Activated CD4-positive, alpha-beta memory T cell treated with anti-CD3 and anti-CD28 coated beads for 36 hours (primary cell): ENCODE results near the gene BEND5. TPM values are rescaled to one million over a fixed set of nuclear protein-coding genes. Genes with fewer than 3 reads are reported as not detected.

Source experiments
- CTCF ChIA-PET: fragments of 350-600 bp; sonication (Branson Sonifier 250); formaldehyde crosslinking; loops from one replicate; lab custom pipeline; 2021; ENCODE audit warnings: antibody characterized with exemption, inconsistent platforms; lab: Charles Lee
- POLR2A ChIA-PET: fragments of 350-600 bp; sonication (Branson Sonifier 250); formaldehyde crosslinking; loops from one replicate; lab custom pipeline; 2021; ENCODE audit warnings: antibody characterized with exemption; lab: Charles Lee
- DNase-seq: peaks from one replicate; pipeline ENCODE4 v3.0.0-alpha.2; 2020
- H3K27ac Mint-ChIP-seq: one replicate; pipeline ENCODE4 v1.8.0; 2021; ENCODE audit warnings: mixed read lengths
- H3K27me3 Mint-ChIP-seq: one replicate; pipeline ENCODE4 v1.8.0; 2021; ENCODE audit warnings: mixed read lengths
- H3K36me3 Mint-ChIP-seq: one replicate; pipeline ENCODE4 v1.8.0; 2021; ENCODE audit warnings: mixed read lengths
- H3K4me1 Mint-ChIP-seq: one replicate; pipeline ENCODE4 v1.8.0; 2021; ENCODE audit warnings: low read depth, mixed read lengths
- H3K4me3 Mint-ChIP-seq: one replicate; pipeline ENCODE4 v1.8.0; 2021; ENCODE audit warnings: mild to moderate bottlenecking, mixed read lengths
- H3K9me3 Mint-ChIP-seq: one replicate; pipeline ENCODE4 v1.8.0; 2021; ENCODE audit warnings: mixed read lengths
- intact Hi-C: fragments of 100-400 bp; cut with micrococcal nuclease; formaldehyde crosslinking; loops from one replicate; pipeline ENCODE4 v1.15.1; 2023
- total RNA-seq, 2 experiments: library from RNA; stranded (reverse); gene quantifications; one replicate each; pipeline ENCODE4 v1.2.3, GENCODE V29; 2021

Gene BEND5
- total RNA-seq, 2 experiments from 2014 or later = 1.0 to 2.5 TPM

- Mint-ChIP-seq H3K27me3 (no peaks in the 10 kb centered on the region), H3K27ac (no peak overlapping the region), H3K4me3 (no peak overlapping the region), H3K9me3 (no peaks in the 10 kb centered on the region), H3K4me1 (no peaks in the 10 kb centered on the region), H3K36me3 (no peaks in the 10 kb centered on the region)
- ChIA-PET CTCF (no interaction called here), POLR2A (no interaction called here)
- intact Hi-C loops = no loop called here
- no peak for DNase-seq
Measured at GRCh38 chr1:48710318-48710717, 66.4 kb downstream of the BEND5 start.

GRCh38 chr1:48704736-48705135 is 72.0 kb downstream of the BEND5 start:
- Mint-ChIP-seq H3K4me3 (no peak overlapping the region), H3K4me1 (no peaks in the 10 kb centered on the region), H3K27me3 (peaks cover 10% of the 10 kb centered on the region), H3K27ac (no peak overlapping the region), H3K36me3 (no peaks in the 10 kb centered on the region), H3K9me3 (no peaks in the 10 kb centered on the region)
- intact Hi-C loops = no loop called here
- DNase-seq = no peak
- ChIA-PET POLR2A (no interaction called here), CTCF (no interaction called here)

- no peaks in the 10 kb centered on the region for H3K9me3 Mint-ChIP-seq
- CTCF ChIA-PET = no interaction called here
- intact Hi-C loops = no loop called here
- POLR2A ChIA-PET = no interaction called here
- H3K36me3 Mint-ChIP-seq = no peaks in the 10 kb centered on the region
- H3K4me3 Mint-ChIP-seq = no peak overlapping the region
- H3K27me3 Mint-ChIP-seq = peaks cover 12% of the 10 kb centered on the region
- H3K4me1 Mint-ChIP-seq = no peaks in the 10 kb centered on the region
- no peak for DNase-seq
- no peak overlapping the region for H3K27ac Mint-ChIP-seq
Measured at GRCh38 chr1:48701445-48701844, 75.2 kb downstream of the BEND5 start.

GRCh38 chr1:48697066-48697707 is 79.5 kb downstream of the BEND5 start:
- Mint-ChIP-seq H3K4me3 (no peak overlapping the region), H3K27ac (no peak overlapping the region), H3K36me3 (no peaks in the 10 kb centered on the region), H3K27me3 (peaks cover 10% of the 10 kb centered on the region), H3K4me1 (no peaks in the 10 kb centered on the region), H3K9me3 (no peaks in the 10 kb centered on the region)
- DNase-seq = peak; percentile 69
- intact Hi-C loops = loop anchor here (2.0 kb wide), 1 partner anchor 124 kb away; no protein-coding TSS in a partner anchor
- POLR2A ChIA-PET = no interaction called here
- CTCF ChIA-PET = interaction anchor here (0.6 to 3.7 kb wide), 9 partner anchors 8 to 210 kb away, joined by 3 to 14 read pairs (median 3); no protein-coding TSS in a partner anchor

- DNase-seq = no peak
- intact Hi-C loops = no loop called here
- Mint-ChIP-seq H3K4me3 (no peak overlapping the region), H3K4me1 (no peaks in the 10 kb centered on the region), H3K9me3 (no peaks in the 10 kb centered on the region), H3K27me3 (peaks cover 2% of the 10 kb centered on the region), H3K27ac (no peak overlapping the region), H3K36me3 (no peaks in the 10 kb centered on the region)
- POLR2A ChIA-PET = no interaction called here
- CTCF ChIA-PET = interaction anchor here (3.7 kb wide), 1 partner anchor 18 kb away, joined by 14 read pairs; no protein-coding TSS in a partner anchor
Measured at GRCh38 chr1:48695161-48695560, 81.5 kb downstream of the BEND5 start.

GRCh38 chr1:48693674-48694320 is 82.9 kb downstream of the BEND5 start:
- H3K4me1 Mint-ChIP-seq = no peaks in the 10 kb centered on the region
- H3K9me3 Mint-ChIP-seq = no peaks in the 10 kb centered on the region
- CTCF ChIA-PET = interaction anchor here (3.7 kb wide), 1 partner anchor 17 kb away, joined by 14 read pairs; no protein-coding TSS in a partner anchor
- intact Hi-C loops = no loop called here
- H3K36me3 Mint-ChIP-seq = no peaks in the 10 kb centered on the region
- H3K27ac Mint-ChIP-seq = no peak overlapping the region
- DNase-seq = no peak
- peaks cover 2% of the 10 kb centered on the region for H3K27me3 Mint-ChIP-seq
- no peak overlapping the region for H3K4me3 Mint-ChIP-seq
- POLR2A ChIA-PET = no interaction called here

- POLR2A ChIA-PET = no interaction called here
- Mint-ChIP-seq H3K27me3 (no peaks in the 10 kb centered on the region), H3K36me3 (no peaks in the 10 kb centered on the region), H3K9me3 (no peaks in the 10 kb centered on the region), H3K4me3 (no peak overlapping the region), H3K27ac (no peak overlapping the region), H3K4me1 (no peaks in the 10 kb centered on the region)
- CTCF ChIA-PET = interaction anchor here (0.9 kb wide), 1 partner anchor 16 kb away, joined by 3 read pairs; no protein-coding TSS in a partner anchor
- intact Hi-C loops = no loop called here
- no peak for DNase-seq
Measured at GRCh38 chr1:48693180-48693579, 83.5 kb downstream of the BEND5 start.

- no peak for DNase-seq
- ChIA-PET CTCF (interaction anchor here (0.9 kb wide), 1 partner anchor 15 kb away, joined by 3 read pairs; no protein-coding TSS in a partner anchor), POLR2A (no interaction called here)
- Mint-ChIP-seq H3K27ac (no peak overlapping the region), H3K4me3 (no peak overlapping the region), H3K27me3 (no peaks in the 10 kb centered on the region), H3K36me3 (no peaks in the 10 kb centered on the region), H3K9me3 (no peaks in the 10 kb centered on the region), H3K4me1 (no peaks in the 10 kb centered on the region)
- intact Hi-C loops = no loop called here
Measured at GRCh38 chr1:48692235-48692634, 84.5 kb downstream of the BEND5 start.

- POLR2A ChIA-PET = no interaction called here
- Mint-ChIP-seq H3K4me3 (no peak overlapping the region), H3K27ac (no peak overlapping the region)
Measured at GRCh38 chr1:48691429-48692001, 85.2 kb downstream of the BEND5 start.

GRCh38 chr1:48688102-48688760 is 88.5 kb downstream of the BEND5 start:
- no peaks in the 10 kb centered on the region for H3K4me1 Mint-ChIP-seq
- H3K36me3 Mint-ChIP-seq = no peaks in the 10 kb centered on the region
- no peak overlapping the region for H3K27ac Mint-ChIP-seq
- no peak for DNase-seq
- H3K27me3 Mint-ChIP-seq = peaks cover 2% of the 10 kb centered on the region
- ChIA-PET POLR2A (no interaction called here), CTCF (interaction anchor here (0.8 to 2.3 kb wide), 3 partner anchors 9 to 11 kb away, joined by 3 to 10 read pairs (median 4); no protein-coding TSS in a partner anchor)
- intact Hi-C loops = no loop called here
- H3K9me3 Mint-ChIP-seq = no peaks in the 10 kb centered on the region
- H3K4me3 Mint-ChIP-seq = no peak overlapping the region

More at GRCh38 chr1:48691429-48692001, 85.2 kb downstream of the BEND5 start:
- no peaks in the 10 kb centered on the region for H3K9me3 Mint-ChIP-seq
- H3K27me3 Mint-ChIP-seq = no peaks in the 10 kb centered on the region
- intact Hi-C loops = no loop called here
- no peak for DNase-seq
- CTCF ChIA-PET = no interaction called here
- H3K36me3 Mint-ChIP-seq = no peaks in the 10 kb centered on the region
- H3K4me1 Mint-ChIP-seq = no peaks in the 10 kb centered on the region

GRCh38 chr1:48687282-48688045 is 89.2 kb downstream of the BEND5 start:
- H3K36me3 Mint-ChIP-seq = no peaks in the 10 kb centered on the region
- CTCF ChIA-PET = interaction anchor here (2.3 kb wide), 1 partner anchor 10 kb away, joined by 10 read pairs; no protein-coding TSS in a partner anchor

More at GRCh38 chr1:48687282-48688045, 89.2 kb downstream of the BEND5 start:
- H3K27me3 Mint-ChIP-seq = peaks cover 2% of the 10 kb centered on the region
- no peak for DNase-seq
- H3K4me1 Mint-ChIP-seq = no peaks in the 10 kb centered on the region
- POLR2A ChIA-PET = no interaction called here
- no peak overlapping the region for H3K27ac Mint-ChIP-seq
- H3K4me3 Mint-ChIP-seq = no peak overlapping the region
- intact Hi-C loops = no loop called here
- no peaks in the 10 kb centered on the region for H3K9me3 Mint-ChIP-seq
